ENCODE measurements around the gene PPIL3. TPM values are rescaled to one million over a fixed set of nuclear protein-coding genes. Genes with fewer than 3 reads are reported as not detected.
A peak's percentile ranks its signal among the peaks of the same experiment; 100 is the strongest.

Gene PPIL3
- 27.3 TPM for total RNA-seq
- long read RNA-seq, partial matches to known transcripts = 0 of 9 reads
- long read RNA-seq, other reads (novel, unspliced or antisense) = 4 of 9 reads

- Histone ChIP-seq H3K27ac (replicated peaks) (peak within 1 kb of the TSS; percentile 97), H3K4me1 (peaks cover 35% of the 10 kb centered on the region), H3K9me3 (replicated peaks) (no peaks in the 10 kb centered on the region), H3K36me3 (peaks cover 24% of the 10 kb centered on the region), H3K4me3 (peak within 1 kb of the TSS; percentile 88), H3K27me3 (ENCODE audit: low read depth) (no peaks in the 10 kb centered on the region)
- intact Hi-C loops (cut with micrococcal nuclease) = no loop called here
- TF ChIP-seq, protein P1, sequence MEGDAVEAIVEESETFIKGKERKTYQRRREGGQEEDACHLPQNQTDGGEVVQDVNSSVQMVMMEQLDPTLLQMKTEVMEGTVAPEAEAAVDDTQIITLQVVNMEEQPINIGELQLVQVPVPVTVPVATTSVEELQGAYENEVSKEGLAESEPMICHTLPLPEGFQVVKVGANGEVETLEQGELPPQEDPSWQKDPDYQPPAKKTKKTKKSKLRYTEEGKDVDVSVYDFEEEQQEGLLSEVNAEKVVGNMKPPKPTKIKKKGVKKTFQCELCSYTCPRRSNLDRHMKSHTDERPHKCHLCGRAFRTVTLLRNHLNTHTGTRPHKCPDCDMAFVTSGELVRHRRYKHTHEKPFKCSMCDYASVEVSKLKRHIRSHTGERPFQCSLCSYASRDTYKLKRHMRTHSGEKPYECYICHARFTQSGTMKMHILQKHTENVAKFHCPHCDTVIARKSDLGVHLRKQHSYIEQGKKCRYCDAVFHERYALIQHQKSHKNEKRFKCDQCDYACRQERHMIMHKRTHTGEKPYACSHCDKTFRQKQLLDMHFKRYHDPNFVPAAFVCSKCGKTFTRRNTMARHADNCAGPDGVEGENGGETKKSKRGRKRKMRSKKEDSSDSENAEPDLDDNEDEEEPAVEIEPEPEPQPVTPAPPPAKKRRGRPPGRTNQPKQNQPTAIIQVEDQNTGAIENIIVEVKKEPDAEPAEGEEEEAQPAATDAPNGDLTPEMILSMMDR (IDR thresholded peaks at IDR 0.05; ENCODE audit: borderline replicate concordance) = no peak
- peak; percentile 95 for DNase-seq
These were observed at the start of gene PPIL3, which contains the start of gene NIF3L1 for GRCh38 chr2:200888704-200889625. Gene PPIL3 (minus strand): TSS chr2:200889077. CDS start chr2:200887615, 1,462 bp downstream. Gene NIF3L1 (plus strand): TSS chr2:200889371. CDS start chr2:200891944, 2,573 bp downstream.

- TF ChIP-seq, protein P1 (IDR thresholded peaks at IDR 0.05; ENCODE audit: borderline replicate concordance) = no peak
- H3K27me3 ChIP-seq (ENCODE audit: low read depth) = no peaks in the 10 kb centered on the region
- H3K27ac ChIP-seq (replicated peaks) = no peak overlapping the region
- no peak overlapping the region for H3K4me3 ChIP-seq
- intact Hi-C loops (cut with micrococcal nuclease) = no loop called here
- no peaks in the 10 kb centered on the region for H3K4me1 ChIP-seq
- H3K36me3 ChIP-seq = peaks cover 97% of the 10 kb centered on the region
- H3K9me3 ChIP-seq (replicated peaks) = no peaks in the 10 kb centered on the region
- DNase-seq = no peak
These were observed 42.2 kb upstream of the PPIL3 start for GRCh38 chr2:200930947-200931626.

GRCh38 chr2:200929334-200930249 is 40.7 kb upstream of the PPIL3 start:
- no peak overlapping the region for H3K4me3 ChIP-seq
- intact Hi-C loops (cut with micrococcal nuclease) = no loop called here
- TF ChIP-seq, protein P1 (IDR thresholded peaks at IDR 0.05; ENCODE audit: borderline replicate concordance) = no peak
- H3K4me1 ChIP-seq = no peaks in the 10 kb centered on the region
- no peaks in the 10 kb centered on the region for H3K9me3 ChIP-seq (replicated peaks)
- no peak overlapping the region for H3K27ac ChIP-seq (replicated peaks)
- H3K27me3 ChIP-seq (ENCODE audit: low read depth) = no peaks in the 10 kb centered on the region
- DNase-seq = no peak
- peaks cover 97% of the 10 kb centered on the region for H3K36me3 ChIP-seq

GRCh38 chr2:200922439-200922838 is 33.6 kb upstream of the PPIL3 start:
- no peaks in the 10 kb centered on the region for H3K27me3 ChIP-seq (ENCODE audit: low read depth)
- H3K27ac ChIP-seq (replicated peaks) = no peak overlapping the region
- intact Hi-C loops (cut with micrococcal nuclease) = no loop called here
- no peak for DNase-seq
- no peak overlapping the region for H3K4me3 ChIP-seq
- no peaks in the 10 kb centered on the region for H3K9me3 ChIP-seq (replicated peaks)
- TF ChIP-seq, protein P1 (IDR thresholded peaks at IDR 0.05; ENCODE audit: borderline replicate concordance) = no peak
- no peaks in the 10 kb centered on the region for H3K4me1 ChIP-seq
- H3K36me3 ChIP-seq = peaks cover 98% of the 10 kb centered on the region

DNA sequence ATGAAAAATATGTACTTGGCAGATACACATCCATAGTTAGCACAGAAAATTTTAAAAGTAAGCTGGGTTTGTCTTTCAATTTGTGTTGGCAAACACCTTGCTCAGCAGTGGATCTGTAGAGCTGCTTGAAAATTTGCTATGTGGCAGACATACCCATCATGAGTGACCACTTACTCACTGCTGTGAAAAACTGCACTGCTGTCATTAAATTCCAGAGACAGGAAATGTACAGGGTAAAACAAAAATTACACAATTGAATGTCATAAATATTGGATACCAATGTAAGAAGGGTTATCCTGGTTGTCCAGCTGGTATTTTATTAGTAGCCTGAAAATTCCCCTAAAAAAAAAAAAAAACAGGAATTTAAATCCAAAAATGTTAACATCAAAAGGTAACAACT is 24.8 kb upstream of the PPIL3 start:
- TF ChIP-seq, protein P1 (IDR thresholded peaks at IDR 0.05; ENCODE audit: borderline replicate concordance) = no peak
- Histone ChIP-seq H3K4me3 (no peak overlapping the region), H3K9me3 (replicated peaks) (no peaks in the 10 kb centered on the region), H3K36me3 (peaks cover 99% of the 10 kb centered on the region), H3K27ac (replicated peaks) (no peak overlapping the region), H3K27me3 (ENCODE audit: low read depth) (no peaks in the 10 kb centered on the region), H3K4me1 (no peaks in the 10 kb centered on the region)
- intact Hi-C loops (cut with micrococcal nuclease) = no loop called here
- DNase-seq = no peak

Data from left ventricle myocardium inferior (tissue), 1 donor.